ENCODE measurements around the gene PTPRJ. TPM values are rescaled to one million over a fixed set of nuclear protein-coding genes. Genes with fewer than 3 reads are reported as not detected.
"Not testable (repeated sequence)": the region's sequence is repeated elsewhere in the genome, so short reads cannot be mapped to it uniquely, and the experiment has no call there.

PTPRJ gene
- polyA plus RNA-seq, 1 donor = 26.4 TPM

DNA sequence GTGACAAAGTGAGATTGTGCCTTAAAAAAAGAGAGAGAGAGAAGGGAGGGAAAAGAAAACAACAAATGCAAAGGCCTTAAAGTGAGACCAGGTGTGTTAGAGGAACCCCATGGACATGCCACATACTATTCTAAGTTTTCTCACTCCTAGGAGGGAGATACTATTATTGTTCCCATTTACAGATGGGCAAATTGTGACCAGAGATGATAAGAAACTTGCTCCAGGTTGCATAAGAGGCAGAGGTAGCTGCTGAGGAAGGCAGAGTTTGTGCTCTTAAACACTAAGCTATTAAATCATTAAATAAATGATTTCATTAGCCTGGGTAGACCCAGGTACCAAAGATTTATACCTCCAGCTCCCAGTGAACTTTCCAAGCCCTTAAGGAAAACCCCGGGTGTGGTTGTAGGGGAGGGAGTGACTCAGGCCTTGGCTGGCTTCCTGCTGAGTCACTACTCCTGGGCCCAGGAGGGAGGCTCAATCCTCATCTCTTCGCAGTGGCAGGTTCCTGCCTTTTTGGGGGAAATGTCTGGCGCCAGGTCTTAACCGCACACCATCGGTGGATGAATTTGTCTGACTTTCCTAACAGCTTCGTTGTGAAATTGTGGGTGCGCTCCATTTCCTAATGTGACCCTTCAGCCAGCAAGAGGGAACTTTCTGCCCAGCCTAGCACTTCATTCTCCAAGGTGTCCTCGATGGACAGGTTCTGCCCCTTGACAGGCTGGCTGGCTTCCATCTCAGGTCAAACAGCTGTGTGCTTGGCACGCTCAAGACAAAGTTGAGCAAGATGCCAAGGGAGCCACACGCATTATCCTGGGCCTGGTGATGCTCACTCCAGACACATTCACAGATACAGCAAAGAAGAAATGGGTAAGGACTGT lies 33.4 kb upstream of the PTPRJ start:
- no CpG with 5 or more reads among the region's 10 CpGs for WGBS (ENCODE audit: insufficient coverage, low lambda C conversion rate)
- Histone ChIP-seq H3K4me1 (ENCODE audit: control insufficient read depth, insufficient read depth, low read length) (peaks cover 2% of the 10 kb centered on the region), H3K4me3 (ENCODE audit: low read length) (no peak overlapping the region), H3K27me3 (ENCODE audit: control insufficient read depth, insufficient read depth, low read length) (no peaks in the 10 kb centered on the region), H3K9me3 (ENCODE audit: control insufficient read depth, low read depth, low read length) (no peaks in the 10 kb centered on the region), H3K27ac (ENCODE audit: low read length) (no peak overlapping the region), H3K36me3 (ENCODE audit: control insufficient read depth, insufficient read depth, low read length) (no peaks in the 10 kb centered on the region)
- DNase-seq = peak; percentile 23 to 48

GRCh38 chr11:47948137-47948536 lies 32.2 kb upstream of the PTPRJ start:
- WGBS (ENCODE audit: insufficient coverage, low lambda C conversion rate) = 83% methylated on average over 1 of the region's 3 CpGs
- Histone ChIP-seq H3K4me1 (ENCODE audit: control insufficient read depth, insufficient read depth, low read length) (no peaks in the 10 kb centered on the region), H3K27me3 (ENCODE audit: control insufficient read depth, insufficient read depth, low read length) (no peaks in the 10 kb centered on the region), H3K9me3 (ENCODE audit: control insufficient read depth, low read depth, low read length) (no peaks in the 10 kb centered on the region), H3K27ac (ENCODE audit: low read length) (no peak overlapping the region), H3K4me3 (ENCODE audit: low read length) (no peak overlapping the region), H3K36me3 (ENCODE audit: control insufficient read depth, insufficient read depth, low read length) (no peaks in the 10 kb centered on the region)
- DNase-seq = no peak

- H3K4me3 ChIP-seq (ENCODE audit: low read length); H3K4me1 ChIP-seq (ENCODE audit: control insufficient read depth, insufficient read depth, low read length); H3K27me3 ChIP-seq (ENCODE audit: control insufficient read depth, insufficient read depth, low read length); H3K27ac ChIP-seq (ENCODE audit: low read length); DNase-seq; H3K36me3 ChIP-seq (ENCODE audit: control insufficient read depth, insufficient read depth, low read length); H3K9me3 ChIP-seq (ENCODE audit: control insufficient read depth, low read depth, low read length): not testable (repeated sequence)
- 100% methylated on average over 2 of the region's 9 CpGs for WGBS (ENCODE audit: insufficient coverage, low lambda C conversion rate)
Measured at GRCh38 chr11:47949001-47949675, 31.2 kb upstream of the PTPRJ start.

DNA sequence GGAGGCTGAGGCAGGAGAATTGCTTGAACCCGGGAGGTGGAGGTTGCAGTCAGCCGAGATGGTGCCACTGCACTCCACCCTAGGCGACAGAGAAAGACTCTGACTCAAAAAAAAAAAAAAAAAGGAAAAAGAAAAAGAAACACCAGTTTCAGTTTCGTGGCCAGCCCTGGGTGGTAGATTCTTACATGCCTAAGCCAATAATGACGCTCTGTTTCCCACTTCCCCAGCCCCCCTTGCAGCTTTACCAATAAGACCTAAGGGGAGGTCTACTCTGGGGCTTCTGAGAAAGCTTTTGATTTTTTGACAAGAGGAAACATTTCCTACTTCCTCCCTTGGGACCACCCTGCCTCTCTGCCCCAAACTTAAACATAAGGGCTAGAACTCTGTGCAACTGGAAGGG lies 30.0 kb upstream of the PTPRJ start:
- DNase-seq = no peak
- Histone ChIP-seq H3K4me3 (ENCODE audit: low read length) (no peak overlapping the region), H3K4me1 (ENCODE audit: control insufficient read depth, insufficient read depth, low read length) (peaks cover 2% of the 10 kb centered on the region), H3K27me3 (ENCODE audit: control insufficient read depth, insufficient read depth, low read length) (no peaks in the 10 kb centered on the region), H3K9me3 (ENCODE audit: control insufficient read depth, low read depth, low read length) (no peaks in the 10 kb centered on the region), H3K27ac (ENCODE audit: low read length) (no peak overlapping the region), H3K36me3 (ENCODE audit: control insufficient read depth, insufficient read depth, low read length) (no peaks in the 10 kb centered on the region)
- WGBS (ENCODE audit: insufficient coverage, low lambda C conversion rate) = no CpG with 5 or more reads among the region's 5 CpGs

DNA sequence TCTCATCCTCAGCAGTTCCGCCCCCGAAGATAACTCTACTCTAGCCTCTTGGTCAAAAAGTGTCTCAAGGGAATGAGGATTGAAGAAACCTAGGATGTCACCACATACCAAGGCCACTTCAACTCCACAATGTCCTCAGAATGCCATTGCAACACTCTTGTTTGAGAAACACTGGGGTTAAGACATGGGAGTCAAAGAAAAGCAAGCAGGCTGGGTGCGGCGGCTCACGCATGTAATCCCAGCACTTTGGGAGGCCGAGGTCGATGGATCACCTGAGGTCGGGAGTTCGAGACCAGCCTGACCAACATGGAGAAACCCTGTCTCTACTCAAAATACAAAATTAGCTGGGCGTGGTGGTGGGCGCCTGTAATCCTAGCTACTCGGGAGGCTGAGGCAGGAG lies 28.9 kb upstream of the PTPRJ start:
- H3K36me3 ChIP-seq (ENCODE audit: control insufficient read depth, insufficient read depth, low read length); H3K4me1 ChIP-seq (ENCODE audit: control insufficient read depth, insufficient read depth, low read length); H3K4me3 ChIP-seq (ENCODE audit: low read length); H3K9me3 ChIP-seq (ENCODE audit: control insufficient read depth, low read depth, low read length); H3K27me3 ChIP-seq (ENCODE audit: control insufficient read depth, insufficient read depth, low read length); H3K27ac ChIP-seq (ENCODE audit: low read length); DNase-seq: not testable (repeated sequence)
- no CpG with 5 or more reads among the region's 12 CpGs for WGBS (ENCODE audit: insufficient coverage, low lambda C conversion rate)

DNA sequence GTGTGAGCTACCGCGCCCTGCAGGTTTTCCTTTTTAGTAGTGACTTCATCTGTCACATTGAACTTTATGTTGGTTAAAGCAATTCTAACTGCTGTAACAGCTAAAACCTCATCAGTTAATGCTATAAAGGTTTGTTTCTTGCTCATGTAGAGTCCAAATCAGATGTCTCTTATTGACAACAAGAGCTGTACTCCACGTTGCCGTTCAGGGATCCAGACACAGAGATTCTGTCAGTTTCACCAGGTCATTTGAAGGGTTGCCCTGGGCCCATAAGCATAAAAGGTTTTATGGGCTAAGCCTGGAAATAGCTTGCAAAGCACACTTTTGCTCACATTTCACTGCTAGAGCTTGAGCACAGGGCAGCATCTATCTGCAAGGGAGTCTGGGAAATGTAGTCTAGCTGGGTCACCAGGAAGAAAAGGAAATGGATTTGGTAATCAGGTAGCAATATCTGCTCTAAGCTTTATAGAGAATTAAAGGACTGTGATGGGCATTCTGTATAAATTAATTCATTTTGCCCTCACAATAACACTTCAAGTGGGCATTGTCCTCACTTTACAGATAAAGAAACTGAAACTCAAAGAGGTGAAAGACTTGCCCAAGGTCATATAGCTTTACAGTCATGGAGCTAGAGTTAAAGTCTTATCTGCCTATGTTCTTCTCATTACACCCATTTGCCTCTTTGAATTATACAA lies 25.2 kb upstream of the PTPRJ start:
- peak; percentile 34 to 64 for DNase-seq
- Histone ChIP-seq H3K4me1 (ENCODE audit: control insufficient read depth, insufficient read depth, low read length) (peaks cover 2% of the 10 kb centered on the region), H3K36me3 (ENCODE audit: control insufficient read depth, insufficient read depth, low read length) (no peaks in the 10 kb centered on the region), H3K9me3 (ENCODE audit: control insufficient read depth, low read depth, low read length) (no peaks in the 10 kb centered on the region), H3K4me3 (ENCODE audit: low read length) (no peak overlapping the region), H3K27ac (ENCODE audit: low read length) (peak overlapping the region; percentile 69), H3K27me3 (ENCODE audit: control insufficient read depth, insufficient read depth, low read length) (no peaks in the 10 kb centered on the region)
- WGBS (ENCODE audit: insufficient coverage, low lambda C conversion rate) = no CpG with 5 or more reads among the region's 4 CpGs

- Histone ChIP-seq H3K27ac (ENCODE audit: low read length) (no peak overlapping the region), H3K4me3 (ENCODE audit: low read length) (no peak overlapping the region), H3K36me3 (ENCODE audit: control insufficient read depth, insufficient read depth, low read length) (no peaks in the 10 kb centered on the region), H3K4me1 (ENCODE audit: control insufficient read depth, insufficient read depth, low read length) (peaks cover 2% of the 10 kb centered on the region), H3K9me3 (ENCODE audit: control insufficient read depth, low read depth, low read length) (no peaks in the 10 kb centered on the region), H3K27me3 (ENCODE audit: control insufficient read depth, insufficient read depth, low read length) (no peaks in the 10 kb centered on the region)
- WGBS (ENCODE audit: insufficient coverage, low lambda C conversion rate) = no CpG with 5 or more reads among the region's 6 CpGs
- DNase-seq = no peak
Measured at GRCh38 chr11:47960015-47960414, 20.3 kb upstream of the PTPRJ start.

DNA sequence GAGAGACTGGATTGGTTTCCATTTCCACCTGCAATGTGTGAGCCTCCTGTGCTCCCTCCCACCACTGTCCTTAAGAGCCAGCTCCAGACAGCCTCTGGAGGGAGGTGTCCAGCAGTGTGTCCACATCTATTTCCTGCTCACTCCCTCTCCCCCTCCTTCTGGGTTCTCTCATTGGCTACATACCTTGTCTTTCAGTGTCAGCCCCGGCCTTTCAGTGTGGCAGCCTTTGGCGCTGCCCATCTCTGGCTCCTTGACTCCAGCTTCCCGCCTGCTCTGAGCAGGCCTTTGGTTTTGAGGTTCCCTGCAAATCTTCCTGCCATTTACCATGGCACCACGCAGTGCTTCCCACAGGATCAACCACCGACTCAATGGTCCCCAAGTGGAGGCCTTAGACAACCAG lies 19.0 kb upstream of the PTPRJ start:
- H3K9me3 ChIP-seq (ENCODE audit: control insufficient read depth, low read depth, low read length) = no peaks in the 10 kb centered on the region
- H3K4me1 ChIP-seq (ENCODE audit: control insufficient read depth, insufficient read depth, low read length) = no peaks in the 10 kb centered on the region
- no peak overlapping the region for H3K4me3 ChIP-seq (ENCODE audit: low read length)
- WGBS (ENCODE audit: insufficient coverage, low lambda C conversion rate) = no CpG with 5 or more reads among the region's 5 CpGs
- no peak for DNase-seq
- H3K27ac ChIP-seq (ENCODE audit: low read length) = no peak overlapping the region
- H3K27me3 ChIP-seq (ENCODE audit: control insufficient read depth, insufficient read depth, low read length) = no peaks in the 10 kb centered on the region
- no peaks in the 10 kb centered on the region for H3K36me3 ChIP-seq (ENCODE audit: control insufficient read depth, insufficient read depth, low read length)

DNA sequence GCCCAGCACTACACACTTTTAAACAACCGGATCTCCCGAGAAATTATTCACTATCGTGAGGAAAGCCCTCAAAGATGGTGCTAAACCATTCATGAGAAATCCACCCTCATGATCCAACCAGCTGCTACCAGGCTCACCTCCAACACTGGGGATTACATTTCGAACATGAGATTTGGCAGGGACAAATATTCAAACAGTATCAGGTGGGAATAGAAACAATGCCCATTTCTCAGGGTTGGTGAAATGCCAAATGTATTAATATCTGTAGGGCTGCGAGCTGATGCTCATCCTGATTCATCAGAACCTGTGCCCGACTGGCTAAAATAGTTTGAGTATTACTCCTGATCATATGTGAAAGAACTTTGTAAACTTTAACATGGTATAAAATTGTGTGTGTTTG lies 15.8 kb upstream of the PTPRJ start:
- Histone ChIP-seq H3K9me3 (ENCODE audit: control insufficient read depth, low read depth, low read length) (no peaks in the 10 kb centered on the region), H3K4me3 (ENCODE audit: low read length) (no peak overlapping the region), H3K36me3 (ENCODE audit: control insufficient read depth, insufficient read depth, low read length) (no peaks in the 10 kb centered on the region), H3K27me3 (ENCODE audit: control insufficient read depth, insufficient read depth, low read length) (no peaks in the 10 kb centered on the region), H3K4me1 (ENCODE audit: control insufficient read depth, insufficient read depth, low read length) (peaks cover 3% of the 10 kb centered on the region), H3K27ac (ENCODE audit: low read length) (no peak overlapping the region)
- DNase-seq = no peak
- WGBS (ENCODE audit: insufficient coverage, low lambda C conversion rate) = no CpG with 5 or more reads among the region's 6 CpGs
